A172 (cell line): ENCODE measurements around the gene DOK3. TPM values are rescaled to one million over a fixed set of nuclear protein-coding genes. Genes with fewer than 3 reads are reported as not detected.
"Not testable (repeated sequence)": the region's sequence is repeated elsewhere in the genome, so short reads cannot be mapped to it uniquely, and the experiment has no call there.

Experiments used
- DNase-seq: peaks from one replicate; pipeline ENCODE4 v3.0.0-alpha.2; 2015; ENCODE audit warnings: low spot score
- total RNA-seq: library from RNA; depleted of rRNA; stranded (reverse); fragments of >200 nt; shearing (Covaris generic); gene quantifications from 2 replicates; pipeline ENCODE4 v1.2.3, GENCODE V29; 2014

DOK3 gene
- total RNA-seq, 1 experiment from 2014 or later, result 0.19 TPM

DNA sequence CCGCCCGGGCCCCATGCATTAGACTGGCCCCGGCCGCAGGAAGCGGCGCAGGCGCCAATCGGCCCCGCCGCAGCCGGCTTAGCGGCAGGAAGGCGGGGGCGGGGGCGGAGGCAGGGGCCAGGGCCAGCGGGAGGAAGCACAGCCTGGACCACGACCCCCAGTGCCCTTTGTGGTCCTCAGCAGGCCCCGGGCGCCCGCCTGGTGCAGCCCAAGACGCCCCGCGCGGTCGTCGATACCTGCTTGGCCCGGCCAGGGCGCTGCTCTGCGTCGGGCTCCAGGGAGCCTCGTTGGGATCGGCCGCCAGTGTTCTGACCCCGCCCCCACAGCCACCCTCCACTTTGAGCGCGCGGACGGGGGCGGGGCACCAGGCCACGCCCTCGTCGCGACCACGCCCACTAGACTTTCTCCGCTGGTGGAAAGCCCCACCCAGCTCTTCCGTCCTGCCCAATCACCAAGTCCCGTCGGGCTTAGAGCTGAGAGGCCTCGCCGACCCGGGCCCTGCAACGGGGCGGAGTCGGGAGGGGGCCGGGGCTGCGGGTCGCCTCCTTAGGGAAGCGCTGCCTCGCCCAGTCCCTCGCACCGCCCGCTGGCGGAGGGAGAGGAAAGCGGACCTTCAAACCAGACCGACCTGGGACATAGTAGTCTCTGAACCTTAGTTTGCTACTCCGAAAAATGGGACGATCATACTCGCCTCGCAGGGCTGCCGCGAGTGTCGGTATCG lies 12.2 kb downstream of the DOK3 start, which contains the start of gene PDLIM7:
Gene PDLIM7, minus strand, starts transcription at position 313 of the 721 bp plus-strand sequence. CDS start 1,092 bp downstream, outside the sequence.
- peak; percentile 93 for DNase-seq

DNA sequence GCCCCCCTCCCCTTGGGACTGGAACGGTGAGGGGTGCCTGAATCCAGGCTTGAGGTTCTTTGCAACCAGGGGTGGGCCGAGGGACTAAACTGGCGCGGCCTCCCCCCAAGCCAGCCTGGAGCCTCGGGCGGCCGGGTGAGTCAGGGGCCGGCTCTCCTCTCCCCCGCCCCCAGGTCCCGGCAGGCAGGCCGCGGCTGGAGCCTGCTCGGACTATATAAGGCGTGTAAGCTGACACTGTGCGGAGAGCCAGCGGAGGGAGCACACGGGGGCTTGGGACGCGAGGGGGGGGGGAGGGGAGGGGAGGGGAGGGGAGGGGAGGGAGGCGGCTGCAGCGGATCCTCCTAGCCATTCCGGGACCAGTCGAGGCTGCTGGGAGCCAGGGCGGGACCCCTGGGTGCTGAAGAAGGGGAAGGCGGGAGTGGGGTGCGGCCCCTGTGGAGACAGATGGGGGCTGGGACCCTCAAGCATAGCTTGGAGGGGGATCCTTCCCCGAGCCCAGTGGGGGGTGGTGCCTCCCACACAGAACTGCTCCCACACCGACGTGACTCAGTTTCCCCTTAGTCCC lies 12.8 kb downstream of the DOK3 start:
- peak; percentile 72 for DNase-seq

DNA sequence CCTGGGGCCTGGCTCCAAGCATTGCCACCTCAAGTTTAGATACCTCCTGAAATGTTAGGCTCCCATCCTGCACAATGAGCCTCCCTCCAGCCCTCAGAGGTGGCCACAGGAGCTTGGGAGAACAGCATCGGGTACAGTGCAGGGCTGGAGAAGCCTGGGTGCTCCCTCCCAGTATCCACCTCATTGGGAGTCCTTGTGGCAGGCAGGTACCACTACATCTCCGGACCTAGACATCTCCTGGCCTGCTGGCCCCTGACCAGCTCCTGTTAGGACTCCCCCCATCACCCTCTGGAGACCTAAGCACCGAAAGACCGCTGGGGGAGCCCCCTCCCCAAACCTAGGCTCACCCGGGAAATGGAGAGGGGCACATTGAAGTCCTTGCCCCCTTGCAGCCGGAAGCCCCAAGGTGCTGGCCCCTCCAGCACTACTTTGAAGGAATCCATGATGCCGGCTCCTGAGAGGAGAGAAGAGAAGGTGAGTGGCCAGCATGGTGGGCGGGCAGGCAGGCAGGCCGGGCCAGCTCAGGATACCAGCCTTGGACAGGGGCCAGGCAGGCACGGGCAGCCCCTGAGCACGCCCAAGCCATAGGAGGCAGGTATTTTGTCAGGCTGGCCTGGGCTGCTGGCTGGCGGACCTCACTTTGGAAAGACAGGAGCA lies 13.4 kb downstream of the DOK3 start:
- DNase-seq, result peak; percentile 73

DNA sequence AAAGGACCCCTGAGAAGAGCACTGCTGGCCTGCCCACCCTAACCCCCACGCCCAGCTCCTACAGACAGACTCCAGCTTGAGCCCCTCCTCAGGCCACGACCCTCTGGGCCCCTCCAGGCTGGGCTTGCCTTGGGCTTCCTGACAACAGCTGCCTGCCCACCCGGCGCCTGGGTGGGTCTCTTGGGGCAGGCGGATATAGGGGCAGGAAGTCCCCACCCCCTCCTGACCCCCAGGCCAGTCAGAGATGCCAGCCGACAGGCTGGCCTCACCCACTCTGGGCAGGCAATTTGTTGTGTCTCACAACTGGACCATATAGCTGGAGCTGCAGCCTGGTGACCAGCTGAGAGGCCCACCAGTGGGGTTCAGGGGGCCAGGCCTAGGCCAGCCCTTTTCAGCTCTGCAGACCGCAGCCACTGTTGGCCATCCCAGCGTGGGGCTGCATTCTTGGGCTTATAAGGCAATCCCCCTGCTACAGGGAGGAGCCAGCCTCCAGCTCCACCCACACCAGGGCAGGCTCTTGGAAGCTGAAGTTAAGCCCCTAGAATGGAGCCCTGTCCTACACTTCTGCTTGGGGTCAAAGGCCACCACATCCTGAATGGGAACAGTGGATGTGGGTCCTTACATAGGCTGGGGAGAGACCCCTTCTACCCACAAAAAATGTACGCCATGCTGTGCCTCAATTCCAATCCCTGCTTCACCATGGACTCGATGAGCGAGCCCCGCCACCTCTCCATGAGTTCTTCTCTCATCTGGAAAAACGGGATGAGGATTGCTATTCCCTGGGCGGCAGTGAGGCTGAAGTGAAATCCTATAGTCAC lies 14.2 kb downstream of the DOK3 start:
- DNase-seq, result peak; percentile 96

DNA sequence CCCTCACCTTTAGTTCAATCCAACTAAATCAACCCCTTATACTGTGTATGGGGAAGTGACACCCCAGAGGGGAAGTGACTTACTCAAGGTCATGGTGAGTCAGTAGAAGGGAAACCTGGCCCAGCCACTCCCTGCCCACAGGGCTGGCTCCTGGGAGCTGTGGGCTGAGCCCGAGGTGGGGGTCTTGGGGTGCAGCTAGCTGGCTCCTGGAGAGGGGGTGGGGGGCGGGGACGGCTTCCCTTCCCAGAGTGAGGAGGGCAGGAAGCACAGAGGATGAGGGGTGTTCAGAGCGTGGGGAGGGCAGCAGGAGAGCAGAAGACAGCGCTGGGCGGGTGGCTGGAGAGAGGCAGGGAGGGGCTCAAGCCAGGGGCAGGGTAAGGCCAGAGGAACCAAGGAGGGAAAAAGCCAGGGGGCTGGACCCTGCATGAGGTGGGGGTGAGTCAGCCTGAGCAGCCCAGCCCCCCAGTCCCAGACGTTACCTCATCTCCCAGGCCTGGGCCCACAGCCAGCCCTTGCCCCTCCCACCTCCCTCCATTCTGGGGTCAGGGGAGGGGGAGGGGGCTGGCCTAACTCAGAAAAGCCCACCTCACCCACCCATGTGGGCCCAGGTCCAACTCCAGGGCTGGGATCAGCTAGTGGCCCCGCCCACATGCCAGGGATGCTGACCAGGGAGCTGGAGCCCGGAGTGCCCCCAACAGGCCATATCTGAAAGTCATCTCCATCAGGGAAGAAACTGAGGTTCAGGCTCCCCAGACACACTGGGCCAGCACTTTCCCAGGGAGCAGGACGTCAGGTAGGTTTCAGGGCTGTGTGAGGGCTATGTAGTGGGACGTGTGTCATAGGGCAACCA lies 15.1 kb downstream of the DOK3 start:
- DNase-seq, result peak; percentile 97

DNA sequence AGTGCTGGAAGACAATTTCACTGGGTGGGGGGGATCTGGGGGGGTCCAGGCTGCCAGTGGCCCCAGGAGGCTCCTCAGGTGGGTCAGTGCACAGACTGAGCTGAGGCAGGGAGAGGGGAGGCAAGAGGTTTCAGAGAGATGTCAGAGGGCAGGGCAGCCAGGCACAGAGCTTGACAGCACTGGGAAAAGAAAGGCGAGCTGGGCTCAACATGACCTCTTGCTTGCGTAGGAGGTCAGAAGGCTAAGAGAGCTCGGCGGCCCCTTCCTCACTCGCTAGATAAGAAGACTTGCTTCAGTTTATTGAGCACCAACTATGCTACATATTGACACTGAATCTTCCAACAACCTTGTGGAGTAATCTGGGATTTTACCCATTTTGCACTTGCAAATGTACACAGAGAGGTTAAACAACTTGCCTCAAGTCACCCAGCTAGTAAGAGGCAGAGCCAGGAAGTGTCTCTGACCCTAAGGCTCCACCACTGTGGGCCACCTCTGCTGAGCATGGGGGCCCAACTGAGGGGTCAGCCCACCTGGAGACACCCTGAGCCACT lies 15.8 kb downstream of the DOK3 start:
- DNase-seq, result no peak

DNA sequence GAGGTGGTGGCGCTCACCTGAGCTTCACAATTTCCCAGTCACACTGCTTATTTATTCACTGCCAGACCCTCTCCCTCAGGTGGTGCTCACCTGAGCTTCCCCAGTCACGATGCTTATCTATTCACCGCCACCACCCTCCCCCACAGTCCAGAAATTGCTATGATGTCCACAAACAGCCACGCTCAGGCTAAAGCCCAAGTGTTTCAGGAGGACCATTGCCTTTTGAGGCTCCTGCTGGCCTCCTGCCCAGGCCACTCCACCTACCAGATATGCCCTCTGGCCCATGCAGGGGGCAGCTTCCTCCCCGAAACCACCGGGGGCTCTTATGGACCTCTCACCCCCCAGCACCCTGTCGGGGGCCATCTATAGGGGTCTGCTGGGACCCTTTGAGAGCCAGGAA lies 16.8 kb downstream of the DOK3 start:
- DNase-seq, result no peak

DNA sequence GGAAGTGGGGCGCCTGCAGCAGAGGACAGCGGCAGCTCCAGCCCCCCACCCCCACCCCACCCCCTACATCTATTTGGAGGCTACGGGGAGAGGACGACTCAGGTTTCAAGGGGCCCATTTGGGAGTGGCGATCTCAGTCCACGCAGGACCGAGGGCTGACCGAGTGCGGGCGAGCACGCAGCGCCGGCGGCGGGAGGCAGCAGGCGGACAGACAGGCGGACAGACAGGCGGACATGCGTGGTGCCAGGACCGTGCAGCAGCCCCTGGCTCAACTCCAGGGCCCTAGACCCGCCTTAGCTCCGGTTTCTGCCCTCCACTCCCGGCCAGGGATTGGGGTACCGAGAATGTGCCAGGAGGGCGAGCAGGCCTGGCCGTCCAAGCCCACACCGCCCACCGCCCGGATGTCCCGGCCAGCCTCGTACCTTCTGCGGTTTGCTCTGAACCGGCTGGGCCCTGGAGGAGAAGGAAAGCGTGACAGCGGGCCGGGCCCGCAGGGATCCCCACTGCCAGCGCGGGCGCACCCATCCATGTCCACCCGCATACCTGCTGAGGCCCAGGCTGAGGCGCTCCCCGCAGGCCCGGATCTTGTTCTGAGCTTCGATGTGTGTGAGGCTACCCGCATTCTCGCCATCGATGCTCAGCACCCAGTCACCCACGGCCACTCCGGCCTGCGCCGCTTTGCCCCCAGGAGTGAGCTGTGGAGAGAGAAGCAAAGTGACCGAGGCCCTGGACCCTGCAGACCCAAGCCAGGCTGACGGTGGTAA lies 17.5 kb downstream of the DOK3 start:
- DNase-seq, result no peak

DNA sequence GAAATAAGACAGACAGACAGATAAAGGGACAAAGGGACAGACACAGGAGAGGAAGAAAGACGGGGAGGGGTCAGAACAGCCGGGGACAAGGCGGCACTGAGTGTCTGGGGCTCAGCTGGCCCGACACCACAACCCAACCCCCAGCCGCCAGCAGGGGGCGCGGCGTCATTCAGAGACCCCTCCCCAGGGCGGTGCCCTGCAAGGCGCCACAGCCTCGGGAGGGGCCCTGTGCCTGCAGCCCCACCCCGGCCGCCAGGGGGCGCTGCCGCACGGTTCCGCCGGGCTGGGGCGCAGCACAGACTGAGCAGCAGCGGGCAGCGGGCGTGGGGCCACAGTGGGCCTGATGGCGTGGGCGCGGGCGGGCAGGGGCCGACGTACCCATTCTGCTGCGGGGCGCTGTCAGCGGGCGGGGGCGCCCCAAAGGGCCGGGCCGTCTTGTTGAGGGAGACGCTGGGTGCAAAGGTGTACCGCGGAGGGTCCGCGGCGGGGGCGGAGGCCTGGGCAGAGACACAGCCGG lies 18.1 kb downstream of the DOK3 start:
- no peak for DNase-seq

DNA sequence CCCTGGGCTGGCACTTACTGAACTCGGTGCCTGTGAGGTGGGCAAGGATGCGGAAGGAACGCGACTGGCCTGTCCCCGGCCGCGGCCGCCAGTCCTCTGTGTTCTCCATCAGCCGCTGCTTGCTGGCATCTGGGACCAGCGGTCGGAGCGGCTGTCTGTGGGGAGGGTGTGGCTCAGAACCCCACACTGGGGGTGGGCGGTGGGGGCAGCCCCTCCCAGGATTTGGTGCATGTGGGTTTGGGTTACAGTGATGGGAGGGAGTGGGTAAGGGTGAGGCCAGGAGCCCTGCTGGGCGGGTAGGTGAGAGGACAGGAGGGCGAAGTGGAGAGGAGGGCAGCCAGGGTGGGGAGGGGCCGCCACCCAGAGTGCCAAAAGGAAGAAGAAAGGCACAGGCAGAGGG lies 18.6 kb downstream of the DOK3 start:
- no peak for DNase-seq

DNA sequence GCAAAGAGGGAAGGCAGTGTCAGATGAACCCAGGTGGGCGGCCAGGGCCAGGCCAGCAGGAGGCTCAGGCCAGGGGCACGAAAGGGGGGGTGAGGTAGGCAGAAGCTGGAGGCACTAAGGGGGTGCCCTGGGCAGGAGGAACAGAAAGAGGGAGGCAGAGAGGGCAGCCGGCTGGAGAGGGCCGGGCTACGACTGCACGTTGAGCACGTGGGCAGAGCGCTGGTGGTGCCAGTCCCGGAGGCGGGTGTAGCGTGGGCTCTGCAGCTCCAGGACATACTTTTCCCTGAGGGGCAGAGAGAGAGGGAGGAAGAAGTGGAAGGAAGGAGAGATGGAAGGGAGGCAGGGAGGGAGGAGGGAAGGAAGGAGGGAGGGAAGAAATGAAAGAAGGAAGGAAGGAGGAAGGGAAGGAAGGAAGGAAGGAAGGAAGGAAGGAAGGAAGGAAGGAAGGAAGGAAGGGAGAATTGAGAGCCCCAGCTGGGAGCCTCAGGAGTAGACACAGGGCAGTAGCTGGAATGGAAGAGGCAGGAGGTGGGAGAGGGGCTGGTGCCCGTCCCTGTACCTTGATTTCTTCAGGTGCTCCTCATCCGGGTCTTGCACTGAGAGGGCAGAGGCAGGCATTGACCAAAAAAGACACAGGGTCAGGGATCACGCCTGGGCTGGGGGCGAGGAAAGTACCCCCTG lies 19.2 kb downstream of the DOK3 start:
- DNase-seq, result no peak

DNA sequence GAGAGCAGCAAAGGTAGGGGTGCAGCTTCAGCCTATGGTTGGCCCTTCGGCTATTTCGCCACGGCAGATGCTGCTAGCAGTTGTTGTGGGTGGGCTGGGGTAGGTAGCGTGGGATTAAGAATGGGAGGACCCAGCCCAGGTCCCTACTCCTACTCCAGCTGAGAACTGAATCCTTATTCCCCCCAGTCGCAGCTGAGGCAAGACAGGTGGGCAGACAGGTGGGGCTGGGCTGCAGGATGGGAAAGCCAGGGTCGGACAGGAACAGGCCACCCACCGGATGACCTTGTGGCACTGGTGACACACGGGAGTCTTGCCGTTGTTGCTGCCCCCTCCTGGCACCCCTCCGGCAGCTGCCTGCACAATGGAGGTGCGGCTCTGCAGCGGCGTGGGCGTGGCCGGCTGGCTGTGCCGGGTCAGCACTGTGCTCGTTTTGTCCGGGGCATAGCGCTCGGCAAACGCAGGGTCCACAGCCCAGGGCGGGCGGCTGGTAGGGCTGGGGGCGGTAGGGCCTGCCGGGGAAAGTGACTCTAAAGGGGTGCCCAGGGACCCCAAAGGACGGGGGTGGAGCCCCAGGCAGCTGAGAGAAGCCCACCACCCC lies 20.4 kb downstream of the DOK3 start:
- no peak for DNase-seq

DNA sequence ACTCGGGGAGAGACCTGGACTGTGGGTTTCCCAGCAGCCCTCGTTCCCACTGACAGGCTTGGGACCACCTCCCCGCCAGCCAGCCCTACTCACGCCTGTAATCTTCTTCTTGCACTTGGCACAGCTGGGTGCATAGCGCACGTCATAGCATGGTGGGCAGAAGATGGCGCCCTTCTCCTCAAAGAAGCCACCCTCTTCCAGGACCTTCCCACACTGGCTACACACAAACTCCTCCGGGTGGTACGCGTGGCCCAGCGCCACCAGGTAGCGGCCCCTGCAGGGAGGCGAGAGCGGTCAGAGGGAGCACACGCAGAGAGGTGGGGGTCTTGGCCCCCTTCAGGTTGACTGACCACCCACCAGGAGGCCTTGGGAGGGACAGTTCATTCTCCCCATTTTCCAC lies 21.7 kb downstream of the DOK3 start:
- DNase-seq, result no peak

DNA sequence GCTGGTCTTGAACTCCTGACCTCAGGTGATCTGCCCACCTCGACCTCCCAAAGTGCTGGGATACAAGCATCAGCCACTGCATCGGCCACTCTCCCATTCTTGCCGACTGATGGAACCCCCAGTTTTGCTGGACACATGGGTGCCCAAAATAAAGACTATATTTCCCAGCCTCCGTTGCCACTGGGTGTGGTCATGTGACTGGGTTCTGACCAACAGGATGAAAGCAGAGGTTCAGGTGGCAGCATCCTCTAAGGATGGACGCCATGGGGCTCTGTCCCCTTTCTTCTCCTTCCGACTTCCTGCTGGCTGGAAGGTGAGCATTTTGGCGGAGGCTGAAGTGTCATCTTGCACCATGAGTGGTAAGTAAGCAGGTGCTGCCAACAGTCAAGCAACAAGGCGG lies 22.5 kb downstream of the DOK3 start:
- no peak for DNase-seq

DNA sequence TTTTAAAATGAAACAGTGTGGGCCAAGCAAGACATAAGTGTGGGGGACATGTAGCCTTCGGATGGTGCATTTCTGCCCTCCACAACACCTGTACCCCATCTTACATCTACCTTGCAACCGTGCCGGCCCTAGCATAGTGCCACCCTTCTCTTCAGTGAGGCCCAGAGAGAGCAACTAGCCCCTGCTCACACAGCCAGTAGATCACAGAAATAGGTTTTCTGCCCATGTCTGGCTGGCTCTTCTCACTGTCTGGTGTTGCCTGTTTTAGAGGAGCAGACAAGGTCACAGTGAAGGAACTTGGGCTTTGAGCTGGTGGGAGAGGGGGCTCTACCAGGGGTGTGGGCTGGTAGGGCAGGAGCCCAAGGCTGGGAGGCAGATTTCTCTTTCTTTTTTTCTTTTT lies 23.4 kb downstream of the DOK3 start:
- no peak for DNase-seq

DNA sequence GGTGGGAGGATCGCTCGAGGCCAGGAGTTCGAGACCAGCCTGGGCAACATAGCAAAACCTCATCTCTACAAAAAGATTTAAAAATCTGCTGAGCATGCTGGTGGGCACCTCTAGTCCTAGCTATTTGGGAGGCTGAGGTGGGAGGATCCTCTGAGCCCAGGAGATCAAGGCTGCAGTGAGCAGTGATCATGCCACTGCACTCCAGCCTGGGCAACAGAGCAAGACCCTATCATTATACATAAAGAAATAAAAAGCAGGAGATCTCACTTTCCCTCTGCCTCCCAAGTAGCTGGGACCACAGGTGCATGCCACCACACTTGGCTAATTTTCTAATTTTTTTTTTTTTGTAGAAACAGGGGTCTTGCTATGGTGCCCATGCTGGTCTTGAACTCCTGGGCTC lies 23.9 kb downstream of the DOK3 start:
- DNase-seq, result not testable (repeated sequence)

DNA sequence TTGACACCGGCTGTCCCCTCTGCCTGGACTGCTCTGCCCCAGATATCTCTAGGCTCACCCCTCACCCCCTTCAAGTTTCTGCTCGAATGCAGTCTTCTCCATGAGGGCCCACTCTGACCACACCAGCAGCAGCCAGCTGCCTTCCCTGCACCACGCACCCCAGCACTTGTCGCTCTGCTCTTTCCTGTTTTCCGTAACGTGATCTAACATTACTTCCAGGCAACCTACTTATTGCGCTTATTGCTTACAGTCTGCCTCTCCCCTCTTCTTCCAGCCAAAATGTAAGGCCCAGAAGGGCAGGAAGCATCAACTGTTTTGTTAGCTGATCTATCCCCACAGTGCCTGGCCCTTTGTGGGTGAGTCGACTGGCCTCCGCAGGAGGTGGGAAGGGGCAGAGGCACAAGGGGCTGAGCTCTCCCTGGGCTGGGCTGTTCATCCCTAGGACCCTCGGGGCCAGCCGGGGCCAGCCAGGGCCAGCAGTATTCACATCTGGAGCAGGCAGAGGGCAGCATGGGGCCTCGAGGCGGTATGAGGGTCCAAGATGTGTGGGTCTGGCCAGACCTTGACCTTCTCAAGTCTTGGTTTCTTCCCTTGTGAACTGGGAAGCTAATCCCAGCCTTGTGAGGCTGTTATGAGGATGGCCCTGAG lies 24.6 kb downstream of the DOK3 start:
- no peak for DNase-seq
